ENCODE data around the gene BCCIP.

The BCCIP gene

DNA sequence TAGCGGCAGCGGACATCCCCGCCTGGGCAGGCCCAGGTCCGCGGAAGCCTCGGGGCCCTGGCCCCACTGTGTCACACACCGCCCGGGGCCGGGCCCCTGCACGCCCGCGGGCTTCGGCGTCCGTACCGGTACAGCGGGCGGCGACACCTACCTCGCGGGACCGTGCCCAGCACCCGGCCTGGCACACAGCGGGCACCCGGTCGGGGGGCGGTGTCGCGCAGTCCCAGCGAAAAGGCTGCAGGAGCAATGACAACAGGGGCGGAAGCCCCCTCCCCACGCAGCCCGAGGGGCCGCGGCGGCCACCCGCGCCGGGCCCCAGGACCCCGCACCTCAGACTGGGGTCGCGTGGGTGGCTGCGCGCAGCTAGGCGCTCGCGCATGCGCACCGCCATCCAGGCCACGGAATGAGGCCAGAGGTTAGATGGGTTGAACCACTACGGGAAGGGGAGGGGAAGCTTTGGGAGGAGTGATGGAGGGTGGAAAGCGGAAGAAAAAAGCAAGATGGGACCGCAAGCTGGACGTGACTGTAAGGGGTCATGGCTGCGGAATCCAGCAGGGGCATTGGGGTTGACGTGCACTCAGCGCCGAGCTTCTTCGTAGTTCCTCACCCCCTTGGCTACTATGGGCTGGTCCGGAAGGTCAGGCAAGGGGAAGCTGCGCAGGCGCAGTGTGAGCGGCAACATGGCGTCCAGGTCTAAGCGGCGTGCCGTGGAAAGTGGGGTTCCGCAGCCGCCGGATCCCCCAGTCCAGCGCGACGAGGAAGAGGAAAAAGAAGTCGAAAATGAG is at the start of gene BCCIP, which contains the start of gene UROS:
TSS of gene BCCIP (plus strand) at position 669 of the 785 bp plus-strand sequence. CDS start at position 681, 12 bp downstream.
TSS of gene UROS (minus strand) at position 381 of the 785 bp plus-strand sequence. CDS start 6,759 bp downstream, outside the sequence.
- no peak within 1 kb of the TSS for H3K27ac Mint-ChIP-seq
- H3K36me3 Mint-ChIP-seq: peaks cover 5% of the 10 kb centered on the region
- H3K9me3 Mint-ChIP-seq: no peaks in the 10 kb centered on the region
- ATAC-seq (ENCODE audit: low read depth) (peak; percentile 85), DNase-seq (ENCODE audit: low spot score in 2 of 2) (peak; percentile 91 to 93)
- H3K4me1 Mint-ChIP-seq: peaks cover 16% of the 10 kb centered on the region
- H3K4me3 Mint-ChIP-seq: peak within 1 kb of the TSS; percentile 70
- H3K27me3 Mint-ChIP-seq: no peaks in the 10 kb centered on the region

- Mint-ChIP-seq H3K4me3 (no peak overlapping the region), H3K9me3 (peaks cover 1% of the 10 kb centered on the region), H3K27me3 (peaks cover 6% of the 10 kb centered on the region), H3K4me1 (no peaks in the 10 kb centered on the region), H3K27ac (no peak overlapping the region), H3K36me3 (no peaks in the 10 kb centered on the region)
- ATAC-seq (ENCODE audit: low read depth): no peak
- no peak for DNase-seq (ENCODE audit: low spot score in 2 of 2)
Measured at GRCh38 chr10:125773687-125774543, 49.4 kb upstream of the BCCIP start.

GRCh38 chr10:125774581-125775191 is 48.7 kb upstream of the BCCIP start:
- H3K4me1 Mint-ChIP-seq: no peaks in the 10 kb centered on the region
- no peaks in the 10 kb centered on the region for H3K36me3 Mint-ChIP-seq
- H3K9me3 Mint-ChIP-seq: peaks cover 1% of the 10 kb centered on the region
- H3K27me3 Mint-ChIP-seq: peaks cover 6% of the 10 kb centered on the region
- no peak overlapping the region for H3K4me3 Mint-ChIP-seq
- H3K27ac Mint-ChIP-seq: no peak overlapping the region
- no peak for ATAC-seq (ENCODE audit: low read depth)
- no peak for DNase-seq (ENCODE audit: low spot score in 2 of 2)

DNA sequence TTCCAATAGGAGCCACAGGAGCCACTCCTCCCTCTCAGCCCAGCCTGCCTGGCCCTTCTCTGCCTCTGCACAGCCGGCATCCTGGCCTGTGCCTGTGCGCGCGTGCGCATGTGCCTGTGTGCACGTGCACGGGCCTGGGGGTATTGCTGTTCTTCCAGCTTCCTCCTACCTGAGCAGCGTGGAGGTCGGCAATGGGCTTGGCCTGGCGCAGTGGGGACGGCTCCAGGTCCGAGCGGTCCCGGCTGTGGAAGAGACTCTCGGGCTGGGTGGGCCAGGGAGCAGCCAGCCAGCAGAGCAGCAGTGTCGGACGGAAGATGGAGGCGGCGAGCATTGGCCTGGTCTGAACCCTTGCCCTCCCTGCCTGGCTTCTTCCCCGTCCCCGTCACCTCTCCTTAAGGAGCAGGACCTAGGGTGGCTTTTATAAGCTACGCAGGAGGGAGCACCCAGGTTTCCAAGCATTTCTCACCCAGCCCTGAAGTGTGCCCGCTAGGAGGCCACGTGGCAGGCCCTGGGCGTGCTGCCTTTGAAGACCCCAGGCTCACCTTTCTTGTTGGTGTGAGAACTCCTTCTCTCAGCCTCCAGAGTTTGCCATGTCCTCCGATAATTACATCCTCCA is 47.7 kb upstream of the BCCIP start, which contains the start of gene MMP21:
TSS of gene MMP21 (minus strand) at position 331 of the 616 bp plus-strand sequence. CDS start at position 331, 0 bp downstream.
- no peak for ATAC-seq (ENCODE audit: low read depth)
- Mint-ChIP-seq H3K4me1 (no peaks in the 10 kb centered on the region), H3K27ac (no peak within 1 kb of the TSS), H3K36me3 (no peaks in the 10 kb centered on the region), H3K9me3 (peaks cover 3% of the 10 kb centered on the region), H3K4me3 (no peak within 1 kb of the TSS), H3K27me3 (peaks cover 6% of the 10 kb centered on the region)
- no peak for DNase-seq (ENCODE audit: low spot score in 2 of 2)

- Mint-ChIP-seq H3K27ac (no peak overlapping the region), H3K4me3 (no peak overlapping the region), H3K27me3 (peaks cover 6% of the 10 kb centered on the region)
Measured at GRCh38 chr10:125777806-125778205, 45.5 kb upstream of the BCCIP start.

GRCh38 chr10:125778556-125778955 is 44.8 kb upstream of the BCCIP start:
- ATAC-seq (ENCODE audit: low read depth) (no peak), DNase-seq (ENCODE audit: low spot score in 2 of 2) (no peak)
- Mint-ChIP-seq H3K4me1 (no peaks in the 10 kb centered on the region), H3K4me3 (no peak overlapping the region), H3K27ac (no peak overlapping the region), H3K9me3 (peaks cover 3% of the 10 kb centered on the region), H3K36me3 (no peaks in the 10 kb centered on the region), H3K27me3 (peaks cover 6% of the 10 kb centered on the region)

More at GRCh38 chr10:125777806-125778205, 45.5 kb upstream of the BCCIP start:
- DNase-seq (ENCODE audit: low spot score in 2 of 2): no peak
- peaks cover 3% of the 10 kb centered on the region for H3K9me3 Mint-ChIP-seq
- no peaks in the 10 kb centered on the region for H3K36me3 Mint-ChIP-seq
- ATAC-seq (ENCODE audit: low read depth): no peak
- no peaks in the 10 kb centered on the region for H3K4me1 Mint-ChIP-seq

- H3K4me3 Mint-ChIP-seq: no peak overlapping the region
- peaks cover 3% of the 10 kb centered on the region for H3K27me3 Mint-ChIP-seq
- peaks cover 2% of the 10 kb centered on the region for H3K9me3 Mint-ChIP-seq
- ATAC-seq (ENCODE audit: low read depth): no peak
- no peak for DNase-seq (ENCODE audit: low spot score in 2 of 2)
- no peaks in the 10 kb centered on the region for H3K4me1 Mint-ChIP-seq
- no peak overlapping the region for H3K27ac Mint-ChIP-seq
- no peaks in the 10 kb centered on the region for H3K36me3 Mint-ChIP-seq
Measured at GRCh38 chr10:125779403-125780327, 43.7 kb upstream of the BCCIP start.

DNA sequence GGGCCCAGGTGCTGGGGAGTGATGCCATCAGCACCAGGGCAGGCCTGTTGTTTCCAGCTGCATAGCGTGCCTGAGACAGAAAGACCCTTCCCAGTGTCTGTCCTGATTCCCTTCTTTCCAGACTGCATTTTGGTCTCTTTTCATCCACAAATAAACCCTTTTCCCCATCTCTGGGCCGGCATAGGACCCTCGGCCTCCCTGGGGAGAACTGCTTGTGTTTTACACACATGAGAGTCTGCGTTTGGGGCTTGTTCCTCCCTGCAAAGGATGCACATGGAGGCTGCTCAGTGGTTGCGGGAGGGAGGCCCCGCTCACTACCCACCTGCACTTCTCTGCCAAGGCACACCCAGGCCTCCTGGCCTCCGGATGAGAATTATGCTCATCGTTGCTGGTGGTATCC is 42.0 kb upstream of the BCCIP start:
- no peak overlapping the region for H3K4me3 Mint-ChIP-seq
- H3K9me3 Mint-ChIP-seq: peaks cover 2% of the 10 kb centered on the region
- ATAC-seq (ENCODE audit: low read depth): no peak
- no peak overlapping the region for H3K27ac Mint-ChIP-seq
- H3K27me3 Mint-ChIP-seq: peaks cover 2% of the 10 kb centered on the region
- H3K4me1 Mint-ChIP-seq: peaks cover 2% of the 10 kb centered on the region
- no peaks in the 10 kb centered on the region for H3K36me3 Mint-ChIP-seq
- DNase-seq (ENCODE audit: low spot score in 2 of 2): no peak

GRCh38 chr10:125782054-125782453 is 41.3 kb upstream of the BCCIP start:
- H3K9me3 Mint-ChIP-seq: peaks cover 2% of the 10 kb centered on the region
- peaks cover 2% of the 10 kb centered on the region for H3K27me3 Mint-ChIP-seq
- H3K4me1 Mint-ChIP-seq: peaks cover 2% of the 10 kb centered on the region
- no peak overlapping the region for H3K4me3 Mint-ChIP-seq
- ATAC-seq (ENCODE audit: low read depth): no peak
- no peak overlapping the region for H3K27ac Mint-ChIP-seq
- H3K36me3 Mint-ChIP-seq: peaks cover 2% of the 10 kb centered on the region
- no peak for DNase-seq (ENCODE audit: low spot score in 2 of 2)

DNA sequence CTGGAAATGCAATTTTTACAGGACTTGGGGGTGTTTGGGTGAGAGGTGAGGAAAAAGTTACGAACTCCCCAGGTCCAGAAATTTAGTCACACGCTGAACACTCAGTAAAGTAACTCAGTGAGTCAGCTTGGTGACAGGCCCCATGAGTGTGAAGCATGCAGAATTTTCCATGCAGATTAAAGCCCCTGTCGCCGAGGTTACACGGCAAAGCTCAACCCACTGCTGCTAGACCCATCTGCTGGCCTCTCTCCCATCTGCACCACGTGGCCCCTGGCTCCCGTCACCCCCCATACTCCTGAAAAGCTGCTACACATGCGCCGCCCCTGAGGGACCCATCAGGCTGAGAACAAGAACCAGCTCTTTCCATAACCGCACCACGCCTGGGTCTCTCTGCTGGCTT is 40.7 kb upstream of the BCCIP start:
- Mint-ChIP-seq H3K4me1 (peaks cover 2% of the 10 kb centered on the region), H3K36me3 (peaks cover 5% of the 10 kb centered on the region), H3K27ac (no peak overlapping the region)

DNA sequence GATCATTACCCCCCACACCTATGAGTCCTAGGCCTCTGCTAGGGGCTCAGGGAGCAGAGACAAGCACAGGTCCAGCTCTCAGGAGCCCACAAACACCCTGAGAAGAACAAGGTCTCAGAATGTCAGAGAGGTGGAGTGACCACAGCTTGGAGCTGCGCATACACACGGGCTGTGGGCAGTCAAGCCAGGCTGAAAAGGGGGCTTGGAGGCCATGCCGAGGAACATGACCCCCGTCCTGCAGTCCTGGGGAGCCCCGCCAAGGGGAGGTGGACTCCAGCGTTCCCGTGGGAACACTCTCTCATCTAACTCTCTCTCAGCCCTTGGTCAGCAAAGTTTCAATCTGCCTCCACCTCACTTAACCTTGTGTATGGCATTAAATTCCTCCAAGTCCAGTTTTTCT is 39.9 kb upstream of the BCCIP start:
- Mint-ChIP-seq H3K4me1 (peaks cover 2% of the 10 kb centered on the region), H3K4me3 (no peak overlapping the region), H3K36me3 (peaks cover 9% of the 10 kb centered on the region), H3K9me3 (peaks cover 2% of the 10 kb centered on the region), H3K27ac (no peak overlapping the region), H3K27me3 (no peaks in the 10 kb centered on the region)
- ATAC-seq (ENCODE audit: low read depth): no peak
- no peak for DNase-seq (ENCODE audit: low spot score in 2 of 2)

More for the DNA sequence above, 40.7 kb upstream of the BCCIP start:
- DNase-seq (ENCODE audit: low spot score in 2 of 2) (no peak), ATAC-seq (ENCODE audit: low read depth) (no peak)
- Mint-ChIP-seq H3K27me3 (peaks cover 2% of the 10 kb centered on the region), H3K4me3 (no peak overlapping the region), H3K9me3 (peaks cover 2% of the 10 kb centered on the region)

- Mint-ChIP-seq H3K27ac (no peak overlapping the region), H3K4me1 (peaks cover 4% of the 10 kb centered on the region), H3K27me3 (no peaks in the 10 kb centered on the region), H3K36me3 (peaks cover 9% of the 10 kb centered on the region), H3K4me3 (no peak overlapping the region), H3K9me3 (peaks cover 2% of the 10 kb centered on the region)
- ATAC-seq (ENCODE audit: low read depth): no peak
- DNase-seq (ENCODE audit: low spot score in 2 of 2): no peak
Measured at GRCh38 chr10:125783957-125784356, 39.4 kb upstream of the BCCIP start.

DNA sequence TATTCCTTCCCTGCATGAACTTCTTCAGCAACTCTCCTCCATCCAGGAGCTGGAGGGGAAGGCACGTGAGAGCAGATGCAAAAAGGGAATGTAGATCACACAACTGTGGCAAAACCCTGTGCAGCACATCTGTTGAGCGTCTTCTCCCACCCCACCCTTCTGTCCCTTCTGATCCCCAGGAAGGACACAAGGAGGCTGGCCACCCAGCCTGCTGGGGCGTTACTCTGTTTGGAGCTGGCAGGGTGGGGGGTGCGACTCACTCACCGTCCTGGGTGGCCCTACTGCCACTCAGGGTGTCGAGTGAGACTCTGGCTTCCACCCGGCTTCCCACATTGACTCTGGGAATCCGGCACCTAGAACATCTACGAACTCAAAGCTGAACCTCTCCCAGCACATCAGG is 37.6 kb upstream of the BCCIP start:
- Mint-ChIP-seq H3K9me3 (no peaks in the 10 kb centered on the region), H3K36me3 (peaks cover 20% of the 10 kb centered on the region), H3K4me3 (no peak overlapping the region), H3K27me3 (no peaks in the 10 kb centered on the region), H3K4me1 (peaks cover 4% of the 10 kb centered on the region), H3K27ac (no peak overlapping the region)
- ATAC-seq (ENCODE audit: low read depth) (no peak), DNase-seq (ENCODE audit: low spot score in 2 of 2) (no peak)
